Glomerular visceral epithelial cell (primary cell): Measurements from ENCODE around the gene LSM7.

Experiments
- DNase-seq: peaks from one replicate; pipeline ENCODE4 v3.0.0-alpha.2; 2016; ENCODE audit errors: extremely low spot score

The LSM7 gene

GRCh38 chr19:2338055-2338615, 9.7 kb upstream of the LSM7 start:
- no peak for DNase-seq

- DNase-seq, result no peak
Observed at GRCh38 chr19:2337329-2337707, 8.9 kb upstream of the LSM7 start.

- DNase-seq, result no peak
Observed at GRCh38 chr19:2336528-2337328, 8.3 kb upstream of the LSM7 start.

GRCh38 chr19:2335848-2336247, 7.5 kb upstream of the LSM7 start:
- no peak for DNase-seq

GRCh38 chr19:2334986-2335846, 6.8 kb upstream of the LSM7 start:
- no peak for DNase-seq

GRCh38 chr19:2334426-2334825, 6.0 kb upstream of the LSM7 start:
- DNase-seq, result no peak

GRCh38 chr19:2333807-2334211, 5.4 kb upstream of the LSM7 start:
- no peak for DNase-seq

- DNase-seq, result no peak
Observed at GRCh38 chr19:2333027-2333806, 4.8 kb upstream of the LSM7 start.

GRCh38 chr19:2332341-2333026, 4.1 kb upstream of the LSM7 start:
- DNase-seq, result no peak

- no peak for DNase-seq
Observed at GRCh38 chr19:2331601-2332246, 3.3 kb upstream of the LSM7 start.

GRCh38 chr19:2330632-2331284, 2.4 kb upstream of the LSM7 start:
- no peak for DNase-seq

GRCh38 chr19:2330255-2330631, 1.9 kb upstream of the LSM7 start:
- DNase-seq, result no peak

GRCh38 chr19:2329501-2329916, 1.1 kb upstream of the LSM7 start:
- DNase-seq, result no peak

GRCh38 chr19:2329149-2329478, 728 bp upstream of the LSM7 start:
- no peak for DNase-seq

GRCh38 chr19:2327773-2328400, 499 bp downstream of the LSM7 start:
- DNase-seq, result peak; percentile 62

- no peak for DNase-seq
Observed at GRCh38 chr19:2326699-2327360, 1.6 kb downstream of the LSM7 start.

- DNase-seq, result no peak
Observed at GRCh38 chr19:2325281-2326046, 2.9 kb downstream of the LSM7 start.

- peak; percentile 87 for DNase-seq
Observed at GRCh38 chr19:2324220-2324948, 4.0 kb downstream of the LSM7 start.
